ENCODE measurements around the gene ATP2C1. TPM values are rescaled to one million over a fixed set of nuclear protein-coding genes. Genes with fewer than 3 reads are reported as not detected.

Gene ATP2C1
- total and polyA plus RNA-seq, 2 experiments from 2014 or later, result 28.1 to 75.7 TPM

DNA sequence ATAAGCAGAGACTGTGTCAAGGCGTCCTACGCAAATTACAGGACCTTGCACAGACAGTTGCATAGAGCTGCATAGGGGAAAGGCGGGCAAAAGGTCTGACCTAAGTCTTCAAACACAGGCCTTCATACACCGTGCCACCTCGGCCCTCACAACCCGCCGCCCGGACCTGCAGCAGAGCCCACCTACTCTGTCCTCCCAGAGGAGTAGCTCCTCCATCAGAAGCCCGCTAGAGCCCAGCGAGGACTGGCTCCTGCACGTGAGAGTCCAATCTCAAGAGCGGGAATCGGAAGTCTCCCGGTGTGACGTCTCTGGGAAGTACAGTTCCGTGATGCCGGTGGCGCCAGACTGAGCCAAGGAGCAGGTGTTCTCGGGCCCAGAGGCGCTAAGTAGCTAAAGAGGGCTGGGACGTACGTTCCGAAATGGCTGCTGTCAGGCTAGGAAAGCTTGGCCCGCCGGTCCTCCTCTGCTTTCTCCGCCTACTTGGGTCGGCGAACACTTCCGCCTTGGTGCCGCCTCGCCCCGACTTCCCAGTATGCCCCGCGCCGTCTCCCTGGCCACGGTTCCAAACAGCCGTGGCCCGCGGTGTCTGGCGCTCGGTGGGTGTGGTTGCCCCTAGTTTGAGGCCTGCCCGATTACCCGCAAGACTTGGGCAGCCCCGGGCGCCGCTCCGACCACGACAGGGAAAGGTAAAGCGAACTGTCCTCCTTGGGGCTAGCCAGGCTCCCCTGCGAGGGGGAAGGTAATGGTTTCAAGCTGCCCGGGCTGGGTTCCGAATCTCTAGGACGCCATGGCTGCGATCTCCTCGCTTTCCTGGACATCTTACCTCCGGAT lies 132.7 kb downstream of the ATP2C1 start, which contains the start of the genes ASTE1 and NEK11:
ASTE1 (minus strand) TSS at position 505 of the 831 bp plus-strand sequence. CDS start 1,519 bp downstream, outside the sequence.
NEK11 (plus strand) TSS at position 557 of the 831 bp plus-strand sequence. CDS start 2,832 bp downstream, outside the sequence.
- Histone ChIP-seq H3K4me2 (peak within 1 kb of the TSS; percentile 96), H4K20me1 (replicated peaks; ENCODE audit: insufficient read depth) (0 out of 2 replicates have a peak, but pooled peaks cover under 1% of the 10 kb centered on the region), H3F3A (replicated peaks; ENCODE audit: low read depth) (0 out of 2 replicates have a peak, but pooled peaks cover 3% of the 10 kb centered on the region), H3K27me3 (ENCODE audit: insufficient read depth) (no peaks in the 10 kb centered on the region), H3K36me3 (ENCODE audit: insufficient read depth) (no peaks in the 10 kb centered on the region; the same call in 1 of the 2 replicates), H2AFZ (peak within 1 kb of the TSS; percentile 99), H3K27ac (ENCODE audit: low read depth) (peak within 1 kb of the TSS; percentile 90), H3K4me1 (ENCODE audit: insufficient read depth) (peaks cover 14% of the 10 kb centered on the region; the same call in 1 of the 2 replicates), H3K4me3 (peak within 1 kb of the TSS; percentile 67), H3K9me2 (ENCODE audit: insufficient read depth) (no peaks in the 10 kb centered on the region), H3K79me2 (replicated peaks; ENCODE audit: insufficient read depth) (no peaks in the 10 kb centered on the region)
- Mint-ChIP-seq H3K4me3 (peak within 1 kb of the TSS; percentile 88), H3K9me3 (no peaks in the 10 kb centered on the region), H3K36me3 (ENCODE audit: low read depth) (peaks cover 7% of the 10 kb centered on the region; the same call in 1 of the 3 replicates), H3K27ac (peak within 1 kb of the TSS; percentile 86; the same call in 1 of the 2 replicates), H3K27me3 (ENCODE audit: insufficient read depth, low read depth, poor library complexity) (no peaks in the 10 kb centered on the region), H3K4me1 (peaks cover 13% of the 10 kb centered on the region)
- ATAC-seq, result peak; percentile 98
- TF ChIP-seq, protein P1, sequence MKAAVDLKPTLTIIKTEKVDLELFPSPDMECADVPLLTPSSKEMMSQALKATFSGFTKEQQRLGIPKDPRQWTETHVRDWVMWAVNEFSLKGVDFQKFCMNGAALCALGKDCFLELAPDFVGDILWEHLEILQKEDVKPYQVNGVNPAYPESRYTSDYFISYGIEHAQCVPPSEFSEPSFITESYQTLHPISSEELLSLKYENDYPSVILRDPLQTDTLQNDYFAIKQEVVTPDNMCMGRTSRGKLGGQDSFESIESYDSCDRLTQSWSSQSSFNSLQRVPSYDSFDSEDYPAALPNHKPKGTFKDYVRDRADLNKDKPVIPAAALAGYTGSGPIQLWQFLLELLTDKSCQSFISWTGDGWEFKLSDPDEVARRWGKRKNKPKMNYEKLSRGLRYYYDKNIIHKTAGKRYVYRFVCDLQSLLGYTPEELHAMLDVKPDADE (IDR thresholded peaks at IDR 0.05), result peak; percentile 62
- TF ChIP-seq, protein P2, sequence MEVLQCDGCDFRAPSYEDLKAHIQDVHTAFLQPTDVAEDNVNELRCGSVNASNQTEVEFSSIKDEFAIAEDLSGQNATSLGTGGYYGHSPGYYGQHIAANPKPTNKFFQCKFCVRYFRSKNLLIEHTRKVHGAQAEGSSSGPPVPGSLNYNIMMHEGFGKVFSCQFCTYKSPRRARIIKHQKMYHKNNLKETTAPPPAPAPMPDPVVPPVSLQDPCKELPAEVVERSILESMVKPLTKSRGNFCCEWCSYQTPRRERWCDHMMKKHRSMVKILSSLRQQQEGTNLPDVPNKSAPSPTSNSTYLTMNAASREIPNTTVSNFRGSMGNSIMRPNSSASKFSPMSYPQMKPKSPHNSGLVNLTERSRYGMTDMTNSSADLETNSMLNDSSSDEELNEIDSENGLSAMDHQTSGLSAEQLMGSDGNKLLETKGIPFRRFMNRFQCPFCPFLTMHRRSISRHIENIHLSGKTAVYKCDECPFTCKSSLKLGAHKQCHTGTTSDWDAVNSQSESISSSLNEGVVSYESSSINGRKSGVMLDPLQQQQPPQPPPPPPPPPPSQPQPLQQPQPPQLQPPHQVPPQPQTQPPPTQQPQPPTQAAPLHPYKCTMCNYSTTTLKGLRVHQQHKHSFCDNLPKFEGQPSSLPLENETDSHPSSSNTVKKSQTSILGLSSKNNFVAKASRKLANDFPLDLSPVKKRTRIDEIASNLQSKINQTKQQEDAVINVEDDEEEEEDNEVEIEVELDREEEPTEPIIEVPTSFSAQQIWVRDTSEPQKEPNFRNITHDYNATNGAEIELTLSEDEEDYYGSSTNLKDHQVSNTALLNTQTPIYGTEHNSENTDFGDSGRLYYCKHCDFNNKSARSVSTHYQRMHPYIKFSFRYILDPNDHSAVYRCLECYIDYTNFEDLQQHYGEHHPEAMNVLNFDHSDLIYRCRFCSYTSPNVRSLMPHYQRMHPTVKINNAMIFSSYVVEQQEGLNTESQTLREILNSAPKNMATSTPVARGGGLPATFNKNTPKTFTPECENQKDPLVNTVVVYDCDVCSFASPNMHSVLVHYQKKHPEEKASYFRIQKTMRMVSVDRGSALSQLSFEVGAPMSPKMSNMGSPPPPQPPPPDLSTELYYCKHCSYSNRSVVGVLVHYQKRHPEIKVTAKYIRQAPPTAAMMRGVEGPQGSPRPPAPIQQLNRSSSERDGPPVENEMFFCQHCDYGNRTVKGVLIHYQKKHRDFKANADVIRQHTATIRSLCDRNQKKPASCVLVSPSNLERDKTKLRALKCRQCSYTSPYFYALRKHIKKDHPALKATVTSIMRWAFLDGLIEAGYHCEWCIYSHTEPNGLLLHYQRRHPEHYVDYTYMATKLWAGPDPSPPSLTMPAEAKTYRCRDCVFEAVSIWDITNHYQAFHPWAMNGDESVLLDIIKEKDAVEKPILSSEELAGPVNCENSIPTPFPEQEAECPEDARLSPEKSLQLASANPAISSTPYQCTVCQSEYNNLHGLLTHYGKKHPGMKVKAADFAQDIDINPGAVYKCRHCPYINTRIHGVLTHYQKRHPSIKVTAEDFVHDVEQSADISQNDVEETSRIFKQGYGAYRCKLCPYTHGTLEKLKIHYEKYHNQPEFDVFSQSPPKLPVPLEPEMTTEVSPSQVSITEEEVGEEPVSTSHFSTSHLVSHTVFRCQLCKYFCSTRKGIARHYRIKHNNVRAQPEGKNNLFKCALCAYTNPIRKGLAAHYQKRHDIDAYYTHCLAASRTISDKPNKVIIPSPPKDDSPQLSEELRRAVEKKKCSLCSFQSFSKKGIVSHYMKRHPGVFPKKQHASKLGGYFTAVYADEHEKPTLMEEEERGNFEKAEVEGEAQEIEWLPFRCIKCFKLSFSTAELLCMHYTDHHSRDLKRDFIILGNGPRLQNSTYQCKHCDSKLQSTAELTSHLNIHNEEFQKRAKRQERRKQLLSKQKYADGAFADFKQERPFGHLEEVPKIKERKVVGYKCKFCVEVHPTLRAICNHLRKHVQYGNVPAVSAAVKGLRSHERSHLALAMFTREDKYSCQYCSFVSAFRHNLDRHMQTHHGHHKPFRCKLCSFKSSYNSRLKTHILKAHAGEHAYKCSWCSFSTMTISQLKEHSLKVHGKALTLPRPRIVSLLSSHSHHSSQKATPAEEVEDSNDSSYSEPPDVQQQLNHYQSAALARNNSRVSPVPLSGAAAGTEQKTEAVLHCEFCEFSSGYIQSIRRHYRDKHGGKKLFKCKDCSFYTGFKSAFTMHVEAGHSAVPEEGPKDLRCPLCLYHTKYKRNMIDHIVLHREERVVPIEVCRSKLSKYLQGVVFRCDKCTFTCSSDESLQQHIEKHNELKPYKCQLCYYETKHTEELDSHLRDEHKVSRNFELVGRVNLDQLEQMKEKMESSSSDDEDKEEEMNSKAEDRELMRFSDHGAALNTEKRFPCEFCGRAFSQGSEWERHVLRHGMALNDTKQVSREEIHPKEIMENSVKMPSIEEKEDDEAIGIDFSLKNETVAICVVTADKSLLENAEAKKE (CRISPR knock-in tag; IDR thresholded peaks at IDR 0.05), result no peak
- TF ChIP-seq ZNF114 (CRISPR knock-in tag; IDR thresholded peaks at IDR 0.05), result no peak
- no peak for TF ChIP-seq JUNB (IDR thresholded peaks at IDR 0.05; ENCODE audit: unreplicated experiment)
- peak; percentile 79 for TF ChIP-seq POLR2AphosphoS5 (IDR thresholded peaks at IDR 0.05; ENCODE audit: low read depth)
- peak; percentile 38; the same call in 1 of the 2 replicates for TF ChIP-seq CREB1 (CRISPR knock-in tag; IDR thresholded peaks at IDR 0.05; ENCODE audit: low read depth)
- TF ChIP-seq, protein P3, sequence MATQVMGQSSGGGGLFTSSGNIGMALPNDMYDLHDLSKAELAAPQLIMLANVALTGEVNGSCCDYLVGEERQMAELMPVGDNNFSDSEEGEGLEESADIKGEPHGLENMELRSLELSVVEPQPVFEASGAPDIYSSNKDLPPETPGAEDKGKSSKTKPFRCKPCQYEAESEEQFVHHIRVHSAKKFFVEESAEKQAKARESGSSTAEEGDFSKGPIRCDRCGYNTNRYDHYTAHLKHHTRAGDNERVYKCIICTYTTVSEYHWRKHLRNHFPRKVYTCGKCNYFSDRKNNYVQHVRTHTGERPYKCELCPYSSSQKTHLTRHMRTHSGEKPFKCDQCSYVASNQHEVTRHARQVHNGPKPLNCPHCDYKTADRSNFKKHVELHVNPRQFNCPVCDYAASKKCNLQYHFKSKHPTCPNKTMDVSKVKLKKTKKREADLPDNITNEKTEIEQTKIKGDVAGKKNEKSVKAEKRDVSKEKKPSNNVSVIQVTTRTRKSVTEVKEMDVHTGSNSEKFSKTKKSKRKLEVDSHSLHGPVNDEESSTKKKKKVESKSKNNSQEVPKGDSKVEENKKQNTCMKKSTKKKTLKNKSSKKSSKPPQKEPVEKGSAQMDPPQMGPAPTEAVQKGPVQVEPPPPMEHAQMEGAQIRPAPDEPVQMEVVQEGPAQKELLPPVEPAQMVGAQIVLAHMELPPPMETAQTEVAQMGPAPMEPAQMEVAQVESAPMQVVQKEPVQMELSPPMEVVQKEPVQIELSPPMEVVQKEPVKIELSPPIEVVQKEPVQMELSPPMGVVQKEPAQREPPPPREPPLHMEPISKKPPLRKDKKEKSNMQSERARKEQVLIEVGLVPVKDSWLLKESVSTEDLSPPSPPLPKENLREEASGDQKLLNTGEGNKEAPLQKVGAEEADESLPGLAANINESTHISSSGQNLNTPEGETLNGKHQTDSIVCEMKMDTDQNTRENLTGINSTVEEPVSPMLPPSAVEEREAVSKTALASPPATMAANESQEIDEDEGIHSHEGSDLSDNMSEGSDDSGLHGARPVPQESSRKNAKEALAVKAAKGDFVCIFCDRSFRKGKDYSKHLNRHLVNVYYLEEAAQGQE (IDR thresholded peaks at IDR 0.05; ENCODE audit: unreplicated experiment), result no peak
- no peak for TF ChIP-seq NANOG (IDR thresholded peaks at IDR 0.05; ENCODE audit: borderline replicate concordance)
- DNase-seq (ENCODE audit: low spot score), result peak; percentile 92

Measured in GM23338 (cell line).